ENCODE data around the gene ENO3.
"Not testable (repeated sequence)": the region's sequence is repeated elsewhere in the genome, so short reads cannot be mapped to it uniquely, and the experiment has no call there.

ENO3 gene

GRCh38 chr17:4950746-4951204, at the start of gene ENO3:
Gene ENO3, plus strand, starts transcription at chr17:4951119. Its CDS starts 711 bp downstream, at chr17:4951830.
- in situ Hi-C loops (cut with HindIII; ENCODE audit: low pct_ligation_motif_present, low pct_unique_long_range_greater_than_20kb, low sequenced_read_pairs): no loop called here
- DNase-seq: no peak

DNA sequence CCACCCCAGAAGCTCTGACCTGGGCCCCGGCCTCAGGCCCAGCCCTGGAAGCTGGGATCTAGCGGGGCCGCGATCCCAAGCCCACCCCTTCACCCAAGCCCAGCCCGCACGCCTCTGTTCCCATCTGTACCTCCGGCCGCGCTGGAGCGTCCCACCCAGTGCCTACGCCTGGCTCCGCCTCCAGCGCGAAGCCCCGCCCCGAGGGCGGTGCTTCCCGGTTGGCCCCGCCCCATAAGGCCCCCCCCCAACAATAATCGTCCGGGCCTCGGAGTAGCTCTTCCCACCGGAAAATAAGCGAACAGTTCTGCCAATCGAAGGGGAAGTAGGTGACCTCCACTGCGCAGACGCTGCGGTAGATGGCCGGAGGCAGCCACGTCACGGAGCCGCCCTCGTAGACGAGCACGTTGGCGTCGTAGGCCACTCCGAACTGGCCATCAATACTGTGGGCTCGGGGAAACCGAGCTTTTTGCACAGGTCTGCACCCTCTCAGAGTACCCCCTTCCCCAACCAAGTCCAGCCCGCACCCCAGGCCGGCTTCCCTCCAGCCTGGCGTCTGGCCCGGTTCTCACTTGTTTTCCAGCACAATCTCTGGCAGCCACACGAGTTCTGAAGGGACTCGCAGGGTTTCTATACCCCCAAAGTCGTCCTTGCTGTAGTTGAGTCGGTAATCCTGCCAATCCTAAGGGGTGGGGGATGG, 49.1 kb upstream of the ENO3 start:
- no peak for DNase-seq
- in situ Hi-C loops (cut with HindIII; ENCODE audit: low pct_ligation_motif_present, low pct_unique_long_range_greater_than_20kb, low sequenced_read_pairs): no loop called here

DNA sequence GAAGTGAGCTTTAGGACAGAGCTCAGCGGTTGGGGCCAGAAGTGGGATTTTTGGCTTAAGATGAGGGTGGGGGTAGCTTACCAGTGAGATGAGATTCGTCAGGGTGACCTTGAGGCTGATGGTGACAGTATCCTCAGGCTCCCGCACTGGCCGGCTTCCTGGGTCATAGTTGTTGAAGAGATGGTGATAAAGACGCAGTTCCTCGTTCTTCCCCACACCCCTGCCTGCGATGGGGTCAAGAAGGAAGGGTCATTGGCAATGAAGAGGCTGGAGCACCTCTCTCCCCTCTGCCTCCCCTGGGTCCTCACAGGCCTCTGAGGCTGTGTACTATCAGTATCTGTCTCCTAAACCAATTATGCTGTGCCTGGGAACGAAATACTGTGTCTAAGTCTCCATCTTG, 48.4 kb upstream of the ENO3 start:
- in situ Hi-C loops (cut with HindIII; ENCODE audit: low pct_ligation_motif_present, low pct_unique_long_range_greater_than_20kb, low sequenced_read_pairs): no loop called here
- no peak for DNase-seq

- DNase-seq: peak; percentile 76
- in situ Hi-C loops (cut with HindIII; ENCODE audit: low pct_ligation_motif_present, low pct_unique_long_range_greater_than_20kb, low sequenced_read_pairs): no loop called here
Observed at GRCh38 chr17:4903051-4903818, 47.7 kb upstream of the ENO3 start, which contains the start of gene CHRNE. Gene CHRNE, minus strand, starts transcription at chr17:4903098. Its CDS starts 35 bp downstream, at chr17:4903063.

- DNase-seq; in situ Hi-C loops (cut with HindIII; ENCODE audit: low pct_ligation_motif_present, low pct_unique_long_range_greater_than_20kb, low sequenced_read_pairs): not testable (repeated sequence)
Observed at GRCh38 chr17:4906642-4907041, 44.3 kb upstream of the ENO3 start.

GRCh38 chr17:4908301-4908700, 42.6 kb upstream of the ENO3 start:
- in situ Hi-C loops (cut with HindIII; ENCODE audit: low pct_ligation_motif_present, low pct_unique_long_range_greater_than_20kb, low sequenced_read_pairs): no loop called here
- no peak for DNase-seq

GRCh38 chr17:4908711-4909496, 42.0 kb upstream of the ENO3 start:
- in situ Hi-C loops (cut with HindIII; ENCODE audit: low pct_ligation_motif_present, low pct_unique_long_range_greater_than_20kb, low sequenced_read_pairs): no loop called here
- DNase-seq: peak; percentile 87

- in situ Hi-C loops (cut with HindIII; ENCODE audit: low pct_ligation_motif_present, low pct_unique_long_range_greater_than_20kb, low sequenced_read_pairs): no loop called here
- DNase-seq: peak; percentile 20
Observed at GRCh38 chr17:4913994-4914393, 36.9 kb upstream of the ENO3 start.

DNA sequence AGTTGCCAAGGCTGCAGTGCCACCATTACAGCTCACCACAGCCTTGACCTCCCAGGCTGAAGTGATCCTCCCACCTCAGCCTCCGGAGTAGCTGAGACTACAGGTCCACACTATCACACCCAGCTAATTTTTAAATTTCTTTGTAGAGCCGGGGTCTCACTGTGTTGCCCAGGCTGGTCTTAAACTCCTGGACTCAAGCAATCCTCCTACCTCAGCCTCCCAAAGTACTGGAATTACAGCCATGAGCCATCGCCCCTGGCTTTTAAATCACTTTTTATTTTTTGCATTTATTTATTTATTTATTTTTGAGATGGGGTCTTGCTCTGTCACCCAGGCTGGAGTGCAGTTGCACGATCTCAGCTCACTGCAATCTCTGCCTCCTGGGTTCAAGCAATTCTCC, 36.4 kb upstream of the ENO3 start:
- DNase-seq; in situ Hi-C loops (cut with HindIII; ENCODE audit: low pct_ligation_motif_present, low pct_unique_long_range_greater_than_20kb, low sequenced_read_pairs): not testable (repeated sequence)

DNA sequence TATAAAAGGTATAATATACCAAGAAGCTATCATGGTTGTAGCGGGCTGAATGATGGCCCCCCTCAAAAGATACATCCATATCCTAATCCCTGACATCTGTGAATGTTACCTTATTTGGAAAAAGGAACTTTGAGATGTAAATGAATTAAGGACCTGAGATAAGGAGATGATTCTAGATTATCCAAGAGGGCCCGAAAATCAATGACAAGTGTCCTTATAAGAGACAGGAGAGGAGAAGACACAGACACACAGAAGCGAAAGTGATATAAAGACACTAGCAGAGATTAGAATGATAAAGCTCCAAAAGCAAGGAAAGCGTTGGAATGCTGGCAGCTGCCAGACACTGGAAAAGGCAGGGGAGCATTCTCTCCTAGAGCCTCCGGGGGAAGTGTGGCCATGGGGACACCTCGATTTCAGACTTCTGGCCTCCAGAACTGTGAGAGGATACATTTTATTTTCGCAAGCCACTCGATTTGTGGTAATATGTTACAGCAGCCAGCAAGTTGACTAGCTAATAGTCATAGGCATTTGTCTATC, 31.3 kb upstream of the ENO3 start:
- in situ Hi-C loops (cut with HindIII; ENCODE audit: low pct_ligation_motif_present, low pct_unique_long_range_greater_than_20kb, low sequenced_read_pairs): no loop called here
- DNase-seq: no peak

DNA sequence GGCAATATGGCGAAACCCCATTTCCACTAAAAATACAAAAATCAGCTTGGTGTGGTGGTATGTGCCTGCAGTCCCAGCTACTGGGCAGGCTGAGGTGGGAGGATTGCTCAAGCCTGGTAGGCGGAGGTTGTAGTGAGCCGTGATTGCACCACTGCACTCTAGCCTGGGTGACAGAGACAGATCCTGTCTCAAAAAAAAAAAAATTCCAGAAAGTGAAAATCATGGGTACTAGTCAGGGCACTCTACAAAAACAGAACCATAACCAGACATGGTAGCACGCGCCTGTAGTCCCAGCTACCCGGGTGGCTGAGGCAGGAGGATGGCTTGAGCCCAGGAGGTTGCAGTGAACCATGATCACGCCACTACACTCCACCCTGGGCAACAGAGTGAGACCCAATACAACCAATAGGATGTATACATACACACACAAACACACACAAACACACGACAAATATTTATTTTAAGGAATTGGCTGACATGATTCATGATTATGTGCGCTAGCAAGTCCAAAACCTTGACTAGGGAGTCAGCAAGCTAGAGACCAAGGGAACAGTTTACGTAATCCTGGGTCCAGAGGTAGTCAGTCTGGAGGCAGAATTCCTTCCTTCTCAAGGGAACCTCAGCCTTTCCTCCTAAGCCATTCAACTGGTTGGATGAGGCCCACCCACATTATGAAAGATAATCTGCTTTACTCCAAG, 30.4 kb upstream of the ENO3 start:
- no peak for DNase-seq
- in situ Hi-C loops (cut with HindIII; ENCODE audit: low pct_ligation_motif_present, low pct_unique_long_range_greater_than_20kb, low sequenced_read_pairs): no loop called here

GRCh38 chr17:4921320-4921719, 29.6 kb upstream of the ENO3 start:
- in situ Hi-C loops (cut with HindIII; ENCODE audit: low pct_ligation_motif_present, low pct_unique_long_range_greater_than_20kb, low sequenced_read_pairs): no loop called here
- no peak for DNase-seq

DNA sequence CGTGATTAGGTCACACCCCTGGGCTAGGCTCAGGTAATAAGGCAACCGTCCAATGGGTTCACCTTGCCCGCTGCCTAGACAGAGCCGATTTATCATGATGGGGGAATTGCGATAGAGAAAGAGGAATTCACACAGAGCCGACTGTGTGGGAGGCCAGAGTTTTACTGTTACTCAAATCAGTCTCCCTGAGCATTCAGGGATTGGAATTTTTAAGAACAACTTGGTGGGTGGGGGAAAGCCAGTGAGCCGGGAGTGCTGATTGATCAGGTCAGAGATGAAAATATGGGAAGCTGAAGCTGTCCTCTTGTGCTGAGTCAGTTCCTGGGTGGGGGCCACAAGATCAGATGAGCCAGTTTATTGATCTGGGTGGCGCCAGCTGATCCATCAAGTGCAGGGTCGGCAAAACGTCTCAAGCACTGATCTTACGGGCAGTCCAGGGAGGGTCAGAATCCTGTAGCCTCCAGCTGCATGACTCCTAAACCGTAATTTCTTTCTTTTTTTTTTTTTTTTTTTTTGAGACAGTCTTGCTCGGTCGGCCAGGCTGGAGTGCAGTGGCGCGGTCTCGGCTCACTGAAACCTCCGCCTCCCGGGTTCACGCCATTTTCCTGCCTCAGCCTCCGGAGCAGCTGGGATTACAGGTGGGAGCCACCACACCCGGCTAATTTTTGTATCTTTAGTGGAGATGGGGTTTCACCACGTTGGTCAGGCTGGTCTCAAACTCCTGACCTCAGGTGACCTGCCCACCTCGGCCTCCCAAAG, 24.2 kb upstream of the ENO3 start:
- DNase-seq; in situ Hi-C loops (cut with HindIII; ENCODE audit: low pct_ligation_motif_present, low pct_unique_long_range_greater_than_20kb, low sequenced_read_pairs): not testable (repeated sequence)

DNA sequence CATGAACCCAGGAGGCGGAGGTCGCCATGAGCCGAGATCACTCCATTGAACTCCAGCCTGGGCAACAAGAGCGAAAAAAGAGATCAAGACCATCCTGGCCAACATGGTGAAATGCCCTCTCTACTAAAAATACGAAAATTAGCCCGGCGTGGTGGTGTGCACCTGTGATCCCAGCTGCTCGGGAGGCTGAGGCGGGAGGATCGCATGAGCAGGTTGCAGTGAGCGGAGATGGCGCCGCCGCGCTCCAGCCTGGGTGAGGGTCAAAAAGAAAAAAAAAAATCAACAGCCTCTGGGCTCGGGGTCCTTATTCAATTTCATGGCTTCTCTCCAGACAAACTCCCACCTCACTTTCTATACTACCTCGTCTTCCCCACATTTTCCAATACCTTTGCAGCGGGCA, 22.0 kb upstream of the ENO3 start:
- in situ Hi-C loops (cut with HindIII; ENCODE audit: low pct_ligation_motif_present, low pct_unique_long_range_greater_than_20kb, low sequenced_read_pairs): no loop called here
- no peak for DNase-seq

DNA sequence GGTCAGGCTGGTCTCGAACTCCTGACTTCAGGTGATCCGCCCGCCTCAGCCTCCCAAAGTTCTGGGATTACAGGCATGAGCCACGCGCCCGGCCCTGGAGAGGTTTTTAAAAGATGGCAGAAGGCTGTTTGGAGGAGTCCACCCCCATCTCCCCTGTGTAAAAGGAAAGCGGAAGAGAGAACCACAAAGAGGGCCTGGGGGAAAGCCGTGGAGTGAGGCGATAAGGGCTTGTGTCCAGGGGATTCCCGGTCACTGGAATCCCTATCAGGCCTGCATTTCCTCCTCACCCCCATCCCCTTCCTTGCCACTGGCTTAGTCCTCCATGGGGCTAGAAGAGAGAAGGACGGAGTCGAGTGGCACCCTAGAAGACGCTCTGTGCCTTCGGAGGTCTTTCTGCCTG, 19.0 kb upstream of the ENO3 start, which contains the start of gene GP1BA:
Gene GP1BA (plus strand): TSS at position 315 of the 400 bp plus-strand sequence. CDS start 328 bp downstream, outside the sequence.
- in situ Hi-C loops (cut with HindIII; ENCODE audit: low pct_ligation_motif_present, low pct_unique_long_range_greater_than_20kb, low sequenced_read_pairs): no loop called here
- no peak for DNase-seq

DNA sequence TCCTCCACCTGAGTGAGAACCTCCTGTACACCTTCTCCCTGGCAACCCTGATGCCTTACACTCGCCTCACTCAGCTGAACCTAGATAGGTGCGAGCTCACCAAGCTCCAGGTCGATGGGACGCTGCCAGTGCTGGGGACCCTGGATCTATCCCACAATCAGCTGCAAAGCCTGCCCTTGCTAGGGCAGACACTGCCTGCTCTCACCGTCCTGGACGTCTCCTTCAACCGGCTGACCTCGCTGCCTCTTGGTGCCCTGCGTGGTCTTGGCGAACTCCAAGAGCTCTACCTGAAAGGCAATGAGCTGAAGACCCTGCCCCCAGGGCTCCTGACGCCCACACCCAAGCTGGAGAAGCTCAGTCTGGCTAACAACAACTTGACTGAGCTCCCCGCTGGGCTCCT, 18.2 kb upstream of the ENO3 start:
- no peak for DNase-seq
- in situ Hi-C loops (cut with HindIII; ENCODE audit: low pct_ligation_motif_present, low pct_unique_long_range_greater_than_20kb, low sequenced_read_pairs): no loop called here

DNA sequence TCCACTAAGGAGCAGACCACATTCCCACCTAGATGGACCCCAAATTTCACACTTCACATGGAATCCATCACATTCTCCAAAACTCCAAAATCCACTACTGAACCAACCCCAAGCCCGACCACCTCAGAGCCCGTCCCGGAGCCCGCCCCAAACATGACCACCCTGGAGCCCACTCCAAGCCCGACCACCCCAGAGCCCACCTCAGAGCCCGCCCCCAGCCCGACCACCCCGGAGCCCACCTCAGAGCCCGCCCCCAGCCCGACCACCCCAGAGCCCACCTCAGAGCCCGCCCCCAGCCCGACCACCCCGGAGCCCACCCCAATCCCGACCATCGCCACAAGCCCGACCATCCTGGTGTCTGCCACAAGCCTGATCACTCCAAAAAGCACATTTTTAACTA, 17.3 kb upstream of the ENO3 start:
- DNase-seq: no peak
- in situ Hi-C loops (cut with HindIII; ENCODE audit: low pct_ligation_motif_present, low pct_unique_long_range_greater_than_20kb, low sequenced_read_pairs): no loop called here

Data from ACHN (cell line).